Measurements from ENCODE around the gene ZC3H12C. TPM values are rescaled to one million over a fixed set of nuclear protein-coding genes. Genes with fewer than 3 reads are reported as not detected.
"Not testable (repeated sequence)": the region's sequence is repeated elsewhere in the genome, so short reads cannot be mapped to it uniquely, and the experiment has no call there.

The ZC3H12C gene
- total RNA-seq: under 1 TPM; 0.28 TPM

- peaks cover 2% of the 10 kb centered on the region for H3K36me3 Mint-ChIP-seq
- POLR2A ChIA-PET: interaction anchor here (0.6 kb wide), 1 partner anchor 233 kb away, joined by 3 read pairs; no protein-coding TSS in a partner anchor
- H3K9me3 Mint-ChIP-seq: no peaks in the 10 kb centered on the region
- peak; percentile 54 for DNase-seq
- peak within 1 kb of the TSS; percentile 85 for H3K4me3 Mint-ChIP-seq
- peaks cover 2% of the 10 kb centered on the region for H3K4me1 Mint-ChIP-seq
- peaks cover 60% of the 10 kb centered on the region for H3K27me3 Mint-ChIP-seq
- ATAC-seq (ENCODE audit: low read depth): peak; percentile 80
- no peak within 1 kb of the TSS for H3K27ac Mint-ChIP-seq
Measured at GRCh38 chr11:110092515-110093406, at the start of gene ZC3H12C. Gene ZC3H12C (plus strand): TSS chr11:110093392. CDS start chr11:110093412, 20 bp downstream.

GRCh38 chr11:110044226-110044968 lies 48.8 kb upstream of the ZC3H12C start:
- H3K27me3 Mint-ChIP-seq: peaks cover 3% of the 10 kb centered on the region
- no peak for ATAC-seq (ENCODE audit: low read depth)
- H3K27ac Mint-ChIP-seq: no peak overlapping the region
- H3K9me3 Mint-ChIP-seq: no peaks in the 10 kb centered on the region
- POLR2A ChIA-PET: no interaction called here
- H3K36me3 Mint-ChIP-seq: no peaks in the 10 kb centered on the region
- H3K4me1 Mint-ChIP-seq: no peaks in the 10 kb centered on the region
- H3K4me3 Mint-ChIP-seq: no peak overlapping the region
- no peak for DNase-seq

GRCh38 chr11:110046775-110047380 lies 46.3 kb upstream of the ZC3H12C start:
- POLR2A ChIA-PET: no interaction called here
- no peak overlapping the region for H3K4me3 Mint-ChIP-seq
- ATAC-seq (ENCODE audit: low read depth) (no peak), DNase-seq (no peak)
- H3K27me3 Mint-ChIP-seq: peaks cover 3% of the 10 kb centered on the region
- no peak overlapping the region for H3K27ac Mint-ChIP-seq
- H3K4me1 Mint-ChIP-seq: no peaks in the 10 kb centered on the region
- no peaks in the 10 kb centered on the region for H3K36me3 Mint-ChIP-seq
- H3K9me3 Mint-ChIP-seq: no peaks in the 10 kb centered on the region

- H3K4me3 Mint-ChIP-seq: no peak overlapping the region
- no peak for ATAC-seq (ENCODE audit: low read depth)
- peaks cover 2% of the 10 kb centered on the region for H3K36me3 Mint-ChIP-seq
- POLR2A ChIA-PET: no interaction called here
- no peak overlapping the region for H3K27ac Mint-ChIP-seq
- no peak for DNase-seq
- H3K9me3 Mint-ChIP-seq: peaks cover 2% of the 10 kb centered on the region
- no peaks in the 10 kb centered on the region for H3K27me3 Mint-ChIP-seq
- H3K4me1 Mint-ChIP-seq: no peaks in the 10 kb centered on the region
Measured at GRCh38 chr11:110049501-110050200, 43.5 kb upstream of the ZC3H12C start.

GRCh38 chr11:110050201-110050506 lies 43.0 kb upstream of the ZC3H12C start:
- peaks cover 2% of the 10 kb centered on the region for H3K36me3 Mint-ChIP-seq
- POLR2A ChIA-PET: no interaction called here
- no peak overlapping the region for H3K4me3 Mint-ChIP-seq
- no peaks in the 10 kb centered on the region for H3K27me3 Mint-ChIP-seq
- ATAC-seq (ENCODE audit: low read depth) (no peak), DNase-seq (no peak)
- H3K4me1 Mint-ChIP-seq: no peaks in the 10 kb centered on the region
- H3K27ac Mint-ChIP-seq: no peak overlapping the region
- H3K9me3 Mint-ChIP-seq: peaks cover 2% of the 10 kb centered on the region

- H3K27ac Mint-ChIP-seq: no peak overlapping the region
- peaks cover 3% of the 10 kb centered on the region for H3K27me3 Mint-ChIP-seq
- POLR2A ChIA-PET: no interaction called here
- H3K4me1 Mint-ChIP-seq: no peaks in the 10 kb centered on the region
- ATAC-seq (ENCODE audit: low read depth) (no peak), DNase-seq (no peak)
- peaks cover 2% of the 10 kb centered on the region for H3K36me3 Mint-ChIP-seq
- no peak overlapping the region for H3K4me3 Mint-ChIP-seq
- H3K9me3 Mint-ChIP-seq: peaks cover 2% of the 10 kb centered on the region
Measured at GRCh38 chr11:110053848-110054414, 39.3 kb upstream of the ZC3H12C start.

- ATAC-seq (ENCODE audit: low read depth) (no peak), DNase-seq (no peak)
- H3K27me3 Mint-ChIP-seq: peaks cover 4% of the 10 kb centered on the region
- POLR2A ChIA-PET: no interaction called here
- no peak overlapping the region for H3K4me3 Mint-ChIP-seq
- H3K9me3 Mint-ChIP-seq: peaks cover 2% of the 10 kb centered on the region
- H3K4me1 Mint-ChIP-seq: no peaks in the 10 kb centered on the region
- H3K27ac Mint-ChIP-seq: no peak overlapping the region
- H3K36me3 Mint-ChIP-seq: peaks cover 2% of the 10 kb centered on the region
Measured at GRCh38 chr11:110056956-110057355, 36.2 kb upstream of the ZC3H12C start.

GRCh38 chr11:110059706-110060463 lies 33.3 kb upstream of the ZC3H12C start:
- no peak for ATAC-seq (ENCODE audit: low read depth)
- Mint-ChIP-seq H3K36me3 (no peaks in the 10 kb centered on the region), H3K4me1 (no peaks in the 10 kb centered on the region)

GRCh38 chr11:110061296-110061695 lies 31.9 kb upstream of the ZC3H12C start:
- H3K9me3 Mint-ChIP-seq: no peaks in the 10 kb centered on the region
- H3K36me3 Mint-ChIP-seq: no peaks in the 10 kb centered on the region

More at GRCh38 chr11:110059706-110060463, 33.3 kb upstream of the ZC3H12C start:
- H3K4me3 Mint-ChIP-seq: no peak overlapping the region
- H3K9me3 Mint-ChIP-seq: no peaks in the 10 kb centered on the region
- peaks cover 7% of the 10 kb centered on the region for H3K27me3 Mint-ChIP-seq
- DNase-seq: no peak
- no peak overlapping the region for H3K27ac Mint-ChIP-seq
- POLR2A ChIA-PET: no interaction called here

GRCh38 chr11:110062247-110062646 lies 30.9 kb upstream of the ZC3H12C start:
- H3K9me3 Mint-ChIP-seq: no peaks in the 10 kb centered on the region
- H3K4me1 Mint-ChIP-seq: no peaks in the 10 kb centered on the region
- POLR2A ChIA-PET: no interaction called here
- no peak overlapping the region for H3K27ac Mint-ChIP-seq
- H3K36me3 Mint-ChIP-seq: no peaks in the 10 kb centered on the region
- DNase-seq (no peak), ATAC-seq (ENCODE audit: low read depth) (no peak)
- no peak overlapping the region for H3K4me3 Mint-ChIP-seq
- peaks cover 5% of the 10 kb centered on the region for H3K27me3 Mint-ChIP-seq

More at GRCh38 chr11:110061296-110061695, 31.9 kb upstream of the ZC3H12C start:
- POLR2A ChIA-PET: no interaction called here
- H3K4me3 Mint-ChIP-seq: no peak overlapping the region
- no peak overlapping the region for H3K27ac Mint-ChIP-seq
- ATAC-seq (ENCODE audit: low read depth): no peak
- no peaks in the 10 kb centered on the region for H3K4me1 Mint-ChIP-seq
- DNase-seq: no peak
- peaks cover 5% of the 10 kb centered on the region for H3K27me3 Mint-ChIP-seq

- DNase-seq (no peak), ATAC-seq (ENCODE audit: low read depth) (no peak)
- no peaks in the 10 kb centered on the region for H3K4me1 Mint-ChIP-seq
- H3K4me3 Mint-ChIP-seq: no peak overlapping the region
- H3K27me3 Mint-ChIP-seq: peaks cover 14% of the 10 kb centered on the region
- POLR2A ChIA-PET: no interaction called here
- no peak overlapping the region for H3K27ac Mint-ChIP-seq
- no peaks in the 10 kb centered on the region for H3K36me3 Mint-ChIP-seq
- no peaks in the 10 kb centered on the region for H3K9me3 Mint-ChIP-seq
Measured at GRCh38 chr11:110065189-110065588, 28.0 kb upstream of the ZC3H12C start.

- H3K27ac Mint-ChIP-seq; H3K36me3 Mint-ChIP-seq; H3K4me1 Mint-ChIP-seq; ATAC-seq (ENCODE audit: low read depth); H3K4me3 Mint-ChIP-seq; H3K9me3 Mint-ChIP-seq; POLR2A ChIA-PET; DNase-seq: not testable (repeated sequence)
- peaks cover 16% of the 10 kb centered on the region for H3K27me3 Mint-ChIP-seq
Measured at GRCh38 chr11:110068001-110068400, 25.2 kb upstream of the ZC3H12C start.

Measured in activated naive CD8-positive, alpha-beta T cell treated with anti-CD3 and anti-CD28 coated beads, Interleukin-2, amount 10 ng/mL, durations not matched to agents 7 days and 5 days (primary cell).